Measurements from ENCODE around the gene HTRA1.

- TF ChIP-seq CTCF (IDR thresholded peaks at IDR 0.05) (no peak), POLR2A (IDR thresholded peaks at IDR 0.05) (no peak)
Observed at GRCh38 chr10:122509323-122509722, 48.0 kb downstream of the HTRA1 start.

All from breast epithelium (tissue), 3 donors.